Psoas muscle (tissue), 8 donors: ENCODE results near the gene PTGR3. TPM values are rescaled to one million over a fixed set of nuclear protein-coding genes. Genes with fewer than 3 reads are reported as not detected.

Source experiments
- ATAC-seq, 4 donors: fragments of 200-7000 bp; cut with Tn5 transposase; one replicate each; pipeline ENCODE4 v1.9.1; 2020; ENCODE audit warnings: moderate library complexity in 3 of 4, mild to moderate bottlenecking in 2 of 4
- DNase-seq, 2 donors: peaks; one replicate each; pipeline ENCODE4 v3.0.0-alpha.2; 2020
- H3K27ac ChIP-seq: fragments of 200-600 bp; one replicate; pipeline ENCODE4 v1.8.0; 2022
- H3K27me3 ChIP-seq, 3 donors: fragments of 200-600 bp in 1 of 3; one replicate each; pipeline versions ENCODE4 v1.6.1 to v1.8.0; 2013 to 2022; ENCODE audit warnings: low read length in 2 of 3, mild to moderate bottlenecking in 2 of 3, moderate library complexity in 1 of 3; ENCODE audit not compliant: insufficient read depth in 3 of 3
- H3K36me3 ChIP-seq, 2 donors: fragments of 200-600 bp in 1 of 2; one replicate each; pipeline versions ENCODE4 v1.6.1 to v1.8.0; 2013 to 2022; ENCODE audit warnings: low read depth in 1 of 2, mild to moderate bottlenecking in 1 of 2, moderate library complexity in 1 of 2; ENCODE audit not compliant: insufficient read depth in 1 of 2
- H3K4me1 ChIP-seq: fragments of 200-600 bp; one replicate; pipeline ENCODE4 v1.8.0; 2022
- H3K4me3 ChIP-seq: fragments of 200-600 bp; one replicate; pipeline ENCODE4 v1.8.0; 2022; ENCODE audit warnings: mild to moderate bottlenecking
- H3K9me3 ChIP-seq: fragments of 200-600 bp; one replicate; pipeline ENCODE4 v1.8.0; 2022
- WGBS, 3 donors: extraction: QIAGEN DNeasy Blood & Tissue Kit; methylation state at CpG; one replicate each; pipeline versions ENCODE4 v1.1.6 to v1.1.7; 2013; 5-methylcytosine and 5-hydroxymethylcytosine counted together
- intact Hi-C, 2 donors: fragments of 100-400 bp; cut with DNase I; formaldehyde crosslinking; loops; one replicate each; pipeline versions ENCODE4 v1.11.0 to v1.14.2; 2022
- polyA plus RNA-seq, 3 donors: library from polyadenylated mRNA; stranded (reverse); fragments of 200-250 nt; gene quantifications; one replicate each; pipeline ENCODE4 v1.2.3, GENCODE V29; 2013
- total RNA-seq, 4 donors: library from RNA; stranded (reverse); fragmentation: NEBNext Ultra II Directional in 2 of 4; extraction: Animal tissue kit (Norgen Biotek cat#: 25700) in 2 of 4; gene quantifications; one replicate each; pipeline versions ENCODE4 v1.2.1 to v1.2.4, GENCODE V29; 2021 to 2023
- TF ChIP-seq, protein P1 (sequence below): fragments of 200-600 bp; IDR thresholded peaks from one replicate; pipeline ENCODE4 v1.8.0; 2022; ENCODE audit warnings: antibody characterized with exemption
- donor health status: healthy with polysubstance abuse.
- donor health status: DM: no; HTN: no; CAD: no; lungs with moderate emphysema.
- donor health status: Bipolar disorder and iron deficiency.
- donor health status: healthy.
- donor health status: DM: yes; HTN: yes; CAD: no.
- donor health status: DM: no; HTN: no; CAD: no.
- donor health status: DM: no; HTN: no; CAD: no.
- donor health status: DM: yes; HTN: yes; CAD: no.

The PTGR3 gene
- total and polyA plus RNA-seq, 7 donors, result 20.6 to 66.4 (median 31.7) TPM

DNA sequence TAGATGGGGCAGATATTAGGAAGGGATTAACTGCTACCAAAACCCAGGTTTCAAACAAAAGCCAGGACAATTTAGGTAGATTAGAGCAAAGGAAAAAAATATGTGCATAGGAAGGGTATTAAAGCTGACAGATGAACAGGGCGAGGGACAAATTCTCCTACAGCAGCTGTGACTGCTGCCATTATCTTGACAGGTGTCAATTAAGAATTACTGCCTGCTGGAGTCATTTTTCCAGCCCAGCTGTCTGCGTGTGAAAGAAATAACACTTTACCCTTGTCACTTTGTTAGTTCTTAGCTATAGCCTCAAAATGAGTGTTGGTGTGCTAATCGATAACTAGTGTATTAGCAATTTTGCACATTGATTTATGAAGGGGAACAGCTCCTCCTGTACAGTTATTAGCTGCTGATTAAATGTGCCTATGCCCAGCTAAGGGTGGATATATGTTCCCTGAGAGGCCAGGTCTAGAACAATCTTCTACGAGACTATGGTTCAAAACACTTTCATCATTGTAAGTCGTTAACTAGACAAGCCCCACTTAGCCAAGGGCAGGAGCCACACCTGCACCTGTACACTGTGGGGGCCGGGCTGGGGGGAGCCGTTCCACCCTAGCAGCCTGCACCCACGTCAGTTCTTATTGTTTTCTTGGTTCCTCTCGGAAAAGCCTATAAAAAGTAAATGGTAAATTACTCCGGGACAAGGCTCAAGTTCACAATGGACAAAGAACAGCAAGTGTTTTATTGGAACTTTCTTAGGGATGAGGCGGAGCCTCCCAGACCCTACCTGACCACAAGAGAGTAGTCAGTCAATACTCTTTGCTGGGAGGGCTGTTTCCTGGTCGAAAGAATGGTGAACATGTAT lies 9.4 kb upstream of the PTGR3 start:
- Histone ChIP-seq H3K4me1 (peaks cover 93% of the 10 kb centered on the region), H3K27me3 (no peaks in the 10 kb centered on the region), H3K36me3 (no peaks in the 10 kb centered on the region), H3K27ac (peak overlapping the region; percentile 66), H3K4me3 (peak overlapping the region; percentile 23), H3K9me3 (no peaks in the 10 kb centered on the region)
- peak; percentile 41 to 81 (median 79) for ATAC-seq
- DNase-seq, result no peak
- intact Hi-C loops, result no loop called here
- WGBS, 3 donors, result 38 to 51% (median 48%) methylated on average over 12 of the region's 12 CpGs
- TF ChIP-seq, protein P1, sequence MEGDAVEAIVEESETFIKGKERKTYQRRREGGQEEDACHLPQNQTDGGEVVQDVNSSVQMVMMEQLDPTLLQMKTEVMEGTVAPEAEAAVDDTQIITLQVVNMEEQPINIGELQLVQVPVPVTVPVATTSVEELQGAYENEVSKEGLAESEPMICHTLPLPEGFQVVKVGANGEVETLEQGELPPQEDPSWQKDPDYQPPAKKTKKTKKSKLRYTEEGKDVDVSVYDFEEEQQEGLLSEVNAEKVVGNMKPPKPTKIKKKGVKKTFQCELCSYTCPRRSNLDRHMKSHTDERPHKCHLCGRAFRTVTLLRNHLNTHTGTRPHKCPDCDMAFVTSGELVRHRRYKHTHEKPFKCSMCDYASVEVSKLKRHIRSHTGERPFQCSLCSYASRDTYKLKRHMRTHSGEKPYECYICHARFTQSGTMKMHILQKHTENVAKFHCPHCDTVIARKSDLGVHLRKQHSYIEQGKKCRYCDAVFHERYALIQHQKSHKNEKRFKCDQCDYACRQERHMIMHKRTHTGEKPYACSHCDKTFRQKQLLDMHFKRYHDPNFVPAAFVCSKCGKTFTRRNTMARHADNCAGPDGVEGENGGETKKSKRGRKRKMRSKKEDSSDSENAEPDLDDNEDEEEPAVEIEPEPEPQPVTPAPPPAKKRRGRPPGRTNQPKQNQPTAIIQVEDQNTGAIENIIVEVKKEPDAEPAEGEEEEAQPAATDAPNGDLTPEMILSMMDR, result no peak

DNA sequence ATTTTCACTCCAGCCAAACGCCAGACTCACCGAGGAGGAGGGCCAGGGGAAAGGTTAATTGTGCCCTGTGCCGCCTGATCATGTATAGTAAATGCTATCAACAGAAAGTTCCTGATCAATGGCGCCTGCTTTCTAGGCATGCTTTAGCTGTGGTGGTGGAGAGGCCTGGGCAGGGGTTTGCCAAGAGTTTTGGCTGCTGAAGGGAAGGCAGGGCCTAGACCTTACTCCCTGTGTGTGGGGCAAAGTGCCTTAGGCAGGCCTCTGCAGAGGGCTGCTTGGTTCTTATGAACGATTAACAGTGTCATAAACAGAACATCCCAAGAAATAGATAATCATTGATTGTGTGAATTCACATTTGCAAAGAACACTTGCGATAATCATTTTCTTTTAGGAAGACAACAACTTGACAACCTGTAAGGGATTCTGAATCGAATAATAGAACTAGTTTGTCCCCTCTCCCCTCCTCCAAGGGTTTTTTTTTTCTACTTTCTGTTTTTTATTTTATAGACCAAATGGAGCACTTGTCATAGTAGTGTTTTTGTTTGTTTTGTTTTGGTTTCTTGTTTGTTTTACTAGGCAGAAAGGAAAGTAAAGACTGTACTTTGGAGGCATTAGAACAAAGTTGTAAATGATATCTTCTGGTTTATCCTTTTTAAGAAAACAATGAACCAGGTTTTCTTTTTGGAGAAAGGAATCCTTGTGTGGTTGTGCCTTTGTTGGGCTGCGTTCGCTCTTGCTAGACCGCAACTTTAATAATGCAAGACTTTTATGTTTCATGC lies 8.2 kb upstream of the PTGR3 start:
- no peak overlapping the region for H3K4me3 ChIP-seq
- H3K9me3 ChIP-seq, result no peaks in the 10 kb centered on the region
- intact Hi-C loops, result no loop called here
- H3K27me3 ChIP-seq, result no peaks in the 10 kb centered on the region
- DNase-seq, result no peak
- H3K36me3 ChIP-seq, result no peaks in the 10 kb centered on the region
- H3K27ac ChIP-seq, result peak overlapping the region; percentile 66
- H3K4me1 ChIP-seq, result peaks cover 92% of the 10 kb centered on the region
- peak in 1 of 4 donors; percentile 36 for ATAC-seq
- WGBS, 3 donors, result 72 to 94% (median 77%) methylated on average over 10 of the region's 10 CpGs
- TF ChIP-seq, protein P1, result no peak

DNA sequence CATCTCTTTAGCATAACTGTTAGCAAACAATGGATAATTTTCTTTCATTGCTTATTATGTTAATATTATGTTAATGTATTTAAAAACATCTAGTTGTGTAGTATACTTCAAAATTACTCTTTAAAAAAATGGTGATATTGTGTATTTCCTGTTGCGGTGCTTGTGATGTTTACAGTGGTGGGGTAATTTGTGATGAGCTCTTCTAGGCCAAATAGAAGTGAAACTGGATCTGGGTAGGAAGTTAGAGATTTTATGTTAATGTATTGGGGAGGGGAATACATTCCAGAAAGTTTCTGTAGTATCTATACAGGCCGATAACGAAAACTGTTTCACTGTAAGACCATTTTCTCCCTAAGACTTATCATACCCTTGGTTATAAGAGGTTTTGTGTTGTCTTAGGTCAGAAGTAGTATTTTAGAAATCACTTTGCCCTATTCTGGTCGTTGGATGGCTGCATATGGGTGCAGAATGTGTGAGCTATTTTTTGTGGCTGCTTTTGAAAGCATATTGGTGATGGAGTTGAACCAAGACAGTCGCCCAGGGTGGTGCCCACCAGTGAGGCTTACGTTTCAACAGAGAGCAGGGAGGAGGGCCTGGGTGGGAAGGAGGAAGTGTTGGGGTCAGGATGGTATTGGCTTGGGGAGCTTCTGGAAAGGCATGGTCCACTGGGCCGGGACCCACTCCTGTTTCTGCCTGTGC lies 7.4 kb upstream of the PTGR3 start:
- Histone ChIP-seq H3K36me3 (no peaks in the 10 kb centered on the region), H3K27me3 (no peaks in the 10 kb centered on the region), H3K4me3 (no peak overlapping the region), H3K27ac (peak overlapping the region; percentile 38), H3K9me3 (no peaks in the 10 kb centered on the region), H3K4me1 (peaks cover 86% of the 10 kb centered on the region)
- WGBS, 3 donors, result 56 to 76% (median 62%) methylated on average over 7 of the region's 7 CpGs
- ATAC-seq (no peak), DNase-seq (no peak)
- intact Hi-C loops, result no loop called here
- TF ChIP-seq, protein P1, result no peak

DNA sequence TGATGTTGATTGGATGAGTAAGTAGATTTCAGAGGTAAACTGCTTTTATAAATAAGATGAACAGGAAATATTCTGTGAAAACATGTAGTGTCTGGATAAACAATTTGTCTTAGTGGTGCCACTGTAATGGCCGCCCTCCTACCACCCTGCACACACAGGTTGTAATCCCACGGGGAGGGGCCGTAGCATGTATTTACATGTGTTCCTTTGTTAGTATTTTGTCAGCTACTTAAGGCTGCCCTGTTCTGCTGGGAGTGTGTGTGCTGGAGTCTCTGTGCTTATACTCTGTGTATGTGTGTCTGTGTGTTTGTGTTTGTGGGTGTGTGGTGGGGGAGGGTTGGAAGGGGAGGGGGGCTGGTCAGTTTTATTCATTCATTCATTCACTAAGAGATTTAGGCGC lies 6.7 kb upstream of the PTGR3 start:
- peaks cover 80% of the 10 kb centered on the region for H3K4me1 ChIP-seq
- TF ChIP-seq, protein P1, result no peak
- ATAC-seq (no peak), DNase-seq (no peak)
- 81 to 89% (median 88%) methylated on average over 4 of the region's 4 CpGs for WGBS, 3 donors
- intact Hi-C loops, result no loop called here
- no peaks in the 10 kb centered on the region for H3K36me3 ChIP-seq
- H3K4me3 ChIP-seq, result no peak overlapping the region
- no peaks in the 10 kb centered on the region for H3K9me3 ChIP-seq
- peak overlapping the region; percentile 38 for H3K27ac ChIP-seq
- H3K27me3 ChIP-seq, result no peaks in the 10 kb centered on the region
